PFSK-1 (cell line): Measurements from ENCODE around the gene KIF4A.

Source experiments
- FOXP2 ChIP-seq: optimal IDR thresholded peaks from 2 replicates; pipeline ENCODE3; 2011; ENCODE audit warnings: borderline replicate concordance, control low read depth, inconsistent platforms; ENCODE audit not compliant: insufficient read depth; ENCODE audit errors: extremely low read length, extremely low read depth
- POLR2AphosphoS5 ChIP-seq: IDR thresholded peaks from 2 replicates; pipeline ENCODE4 v1.6.1; 2012; ENCODE audit warnings: low read depth, mild to moderate bottlenecking, control low read depth, low read length, moderate library complexity
- REST ChIP-seq, 2 experiments: IDR thresholded peaks; 2 replicates each; pipeline versions ENCODE4 v1.6.1 to v1.8.0; 2011 to 2012; ENCODE audit warnings: low read depth in 2 of 2, low read length in 2 of 2, control low read depth in 1 of 2, inconsistent platforms in 1 of 2, mild to moderate bottlenecking in 1 of 2, moderate library complexity in 1 of 2; ENCODE audit not compliant: insufficient read depth in 1 of 2
- SIN3A ChIP-seq: IDR thresholded peaks from 2 replicates; pipeline ENCODE4 v1.6.1; 2012; ENCODE audit warnings: mild to moderate bottlenecking, low read length, moderate library complexity, borderline replicate concordance; ENCODE audit not compliant: insufficient read depth
- TAF1 ChIP-seq: IDR thresholded peaks from 2 replicates; pipeline ENCODE4 v1.6.1; 2012; ENCODE audit warnings: low read length, control low read depth, borderline replicate concordance; ENCODE audit not compliant: insufficient read depth

KIF4A gene

DNA sequence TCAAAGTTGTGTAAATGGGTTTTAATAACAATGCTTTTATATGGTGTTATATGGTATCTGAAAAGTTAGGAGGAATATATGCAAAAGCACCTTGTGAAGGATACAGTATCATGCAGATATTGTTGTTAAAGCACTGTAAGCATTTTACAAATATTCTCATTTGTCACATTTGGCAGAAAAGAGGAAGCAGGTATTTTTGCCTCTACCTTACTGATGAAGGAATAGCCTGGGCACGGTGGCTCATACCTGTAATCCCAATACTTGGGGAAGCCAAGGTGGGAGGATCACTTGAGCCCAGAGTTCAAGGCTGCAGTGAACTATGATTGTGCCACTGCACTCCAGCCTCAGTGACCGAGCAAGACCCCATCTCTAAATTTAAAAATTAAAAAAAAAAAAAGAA lies 121.0 kb downstream of the KIF4A start:
- TF ChIP-seq POLR2AphosphoS5, result no peak
- no peak for TF ChIP-seq REST (IDR thresholded peaks at IDR 0.05; ENCODE audit: insufficient read depth in 1 of 2, low read depth in 2 of 2, low read length in 2 of 2)
- TF ChIP-seq TAF1, result no peak
- no peak for TF ChIP-seq FOXP2
- TF ChIP-seq SIN3A, result no peak

DNA sequence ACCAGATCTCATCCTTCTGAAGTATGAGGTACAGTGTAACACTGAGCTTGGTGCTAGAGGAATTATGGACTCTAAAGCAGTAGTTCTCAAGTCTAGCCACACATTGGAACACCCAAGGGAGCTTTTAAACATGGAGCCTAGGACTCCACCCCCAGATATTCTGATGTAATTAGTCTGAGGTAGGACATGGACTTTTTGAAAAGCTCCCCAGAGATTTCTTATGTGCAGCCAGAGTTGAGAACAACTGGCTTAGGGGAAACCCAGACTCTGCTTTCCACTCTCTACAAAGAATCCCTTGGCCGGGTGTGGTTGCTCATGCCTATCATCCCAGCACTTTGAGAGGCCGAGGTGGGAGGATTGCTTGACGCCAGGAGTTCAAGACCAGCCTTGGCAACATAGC lies 121.6 kb downstream of the KIF4A start:
- TF ChIP-seq POLR2AphosphoS5, result no peak
- TF ChIP-seq FOXP2, result no peak
- TF ChIP-seq REST (IDR thresholded peaks at IDR 0.05; ENCODE audit: insufficient read depth in 1 of 2, low read depth in 2 of 2, low read length in 2 of 2), result no peak
- no peak for TF ChIP-seq SIN3A
- TF ChIP-seq TAF1, result no peak

GRCh38 chrX:70421618-70422017 lies 131.7 kb downstream of the KIF4A start:
- TF ChIP-seq TAF1 (no peak), REST (IDR thresholded peaks at IDR 0.05; ENCODE audit: insufficient read depth in 1 of 2, low read depth in 2 of 2, low read length in 2 of 2) (no peak), POLR2AphosphoS5 (no peak)

- TF ChIP-seq SIN3A, result no peak
- no peak for TF ChIP-seq TAF1
- no peak for TF ChIP-seq POLR2AphosphoS5
- no peak for TF ChIP-seq FOXP2
- no peak for TF ChIP-seq REST (IDR thresholded peaks at IDR 0.05; ENCODE audit: insufficient read depth in 1 of 2, low read depth in 2 of 2, low read length in 2 of 2)
These were observed 133.0 kb downstream of the KIF4A start, which contains the start of gene GDPD2 for GRCh38 chrX:70422851-70423341. Gene GDPD2, plus strand, starts transcription at chrX:70423314. Its CDS starts 1,671 bp downstream, at chrX:70424985.

DNA sequence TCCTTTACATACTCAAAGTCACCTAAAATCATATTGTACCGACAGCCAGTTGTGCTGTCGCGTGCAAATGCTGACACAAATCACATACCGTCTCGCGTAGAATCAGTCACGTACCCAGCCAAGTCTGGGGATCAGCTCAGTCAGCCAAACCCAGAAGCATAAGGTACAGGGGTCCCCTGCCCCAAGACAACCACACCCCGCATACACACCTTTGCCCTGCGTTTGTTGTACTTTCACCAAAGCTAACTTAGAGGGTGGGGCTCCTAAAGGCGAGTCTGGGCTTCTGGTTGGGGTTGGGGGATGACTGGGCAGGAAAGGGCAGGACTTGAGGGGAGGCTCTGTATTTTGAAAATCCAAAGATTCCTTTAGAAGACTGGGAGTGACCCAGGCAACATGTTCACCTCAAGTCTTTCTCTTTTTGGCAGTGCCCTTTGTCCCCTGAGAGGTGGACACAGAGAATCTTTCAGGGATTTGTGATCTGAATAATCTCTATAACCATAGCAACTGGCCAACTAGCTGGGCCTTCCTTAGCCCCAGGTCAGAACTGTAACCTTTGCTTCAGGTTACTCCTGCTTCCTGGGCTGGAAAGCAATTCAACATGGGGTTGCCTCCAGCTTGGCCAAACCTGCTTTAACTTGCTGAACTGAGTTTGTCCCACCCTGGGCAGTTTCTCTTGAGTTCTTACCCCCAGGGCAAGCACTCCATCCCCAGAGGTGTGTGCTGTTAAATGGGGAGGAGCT lies 134.2 kb downstream of the KIF4A start:
- TF ChIP-seq SIN3A (no peak), TAF1 (no peak), POLR2AphosphoS5 (no peak), FOXP2 (no peak)
